Neural cell (in vitro differentiated cells): ENCODE data around the gene CFAP299. TPM values are rescaled to one million over a fixed set of nuclear protein-coding genes. Genes with fewer than 3 reads are reported as not detected.

Source experiments
- H2AFZ ChIP-seq: fragments of 200-600, 300-800 bp; sonication (generic), shearing (Covaris generic); 2 replicates; pipeline ENCODE4 v1.6.0; 2014; ENCODE audit warnings: low read depth, mild to moderate bottlenecking, antibody characterized with exemption, low read length, moderate library complexity
- H3F3A ChIP-seq: fragments of 200-600 bp; shearing (Covaris generic); 2 replicates; pipeline ENCODE4 v1.6.1; 2016; ENCODE audit warnings: mild to moderate bottlenecking, moderate library complexity, mixed read lengths, antibody characterized with exemption, low read length; ENCODE audit not compliant: insufficient read depth, poor library complexity, severe bottlenecking
- H3K27ac ChIP-seq: fragments of 200-600, 300-800 bp; sonication (generic), shearing (Covaris generic); 2 replicates; pipeline ENCODE4 v1.5.1; 2014; ENCODE audit warnings: mild to moderate bottlenecking, low read length, moderate library complexity
- H3K27me3 ChIP-seq: fragments of 300-800, 200-600 bp; sonication (generic), shearing (Covaris generic); 2 replicates; pipeline ENCODE4 v1.6.0; 2014; ENCODE audit warnings: mild to moderate bottlenecking, low read depth, low read length, moderate library complexity; ENCODE audit not compliant: insufficient read depth
- H3K36me3 ChIP-seq: fragments of 300-800, 200-600 bp; sonication (generic), shearing (Covaris generic); 2 replicates; pipeline ENCODE4 v1.5.1; 2014; ENCODE audit warnings: mild to moderate bottlenecking, antibody characterized with exemption, low read length, moderate library complexity; ENCODE audit not compliant: insufficient read depth
- H3K4me2 ChIP-seq: fragments of 300-800, 200-600 bp; sonication (generic), shearing (Covaris generic); 2 replicates; pipeline ENCODE4 v1.6.0; 2014; ENCODE audit warnings: mild to moderate bottlenecking, low read length
- H3K4me3 ChIP-seq: fragments of 300-800, 200-600 bp; sonication (generic), shearing (Covaris generic); 2 replicates; pipeline ENCODE4 v1.5.1; 2014; ENCODE audit warnings: mild to moderate bottlenecking, low read length, moderate library complexity
- H3K79me2 ChIP-seq: fragments of 200-600 bp; shearing (Covaris generic); replicated peaks from 2 replicates; pipeline ENCODE4 v1.6.0; 2014; ENCODE audit warnings: mild to moderate bottlenecking, low read length, moderate library complexity; ENCODE audit not compliant: insufficient read depth
- H3K9ac ChIP-seq: fragments of 300-800, 200-600 bp; sonication (generic), shearing (Covaris generic); 2 replicates; pipeline ENCODE4 v1.6.1; 2016; ENCODE audit warnings: mild to moderate bottlenecking, low read length, mixed read lengths
- H3K9me2 ChIP-seq: fragments of 200-600 bp; shearing (Covaris generic); 2 replicates; pipeline ENCODE4 v1.6.1; 2016; ENCODE audit warnings: mild to moderate bottlenecking, low read length, mixed read lengths; ENCODE audit not compliant: insufficient read depth
- H3K9me3 ChIP-seq: fragments of 200-600, 300-800 bp; sonication (generic), shearing (Covaris generic); 2 replicates; pipeline ENCODE4 v1.6.1; 2016; ENCODE audit warnings: mild to moderate bottlenecking, mixed run types, low read length, moderate library complexity, mixed read lengths
- H4K20me1 ChIP-seq: fragments of 200-600 bp; shearing (Covaris generic); 2 replicates; pipeline ENCODE4 v1.6.1; 2016; ENCODE audit warnings: mild to moderate bottlenecking, mixed run types; ENCODE audit not compliant: insufficient read depth
- CTCF ChIP-seq: fragments of 450-650 bp; IDR thresholded peaks from 2 replicates; pipeline ENCODE4 v1.5.1; 2014; ENCODE audit warnings: antibody characterized with exemption, mild to moderate bottlenecking, moderate library complexity; ENCODE audit not compliant: poor library complexity, severe bottlenecking
- EP300 ChIP-seq: fragments of 450-650 bp; conservative IDR thresholded peaks from 2 replicates; pipeline ENCODE4 v1.6.1; 2014; ENCODE audit warnings: antibody characterized with exemption, mild to moderate bottlenecking, moderate library complexity; ENCODE audit not compliant: poor library complexity, severe bottlenecking
- EZH2 ChIP-seq: fragments of 200-600, 300-800 bp; shearing (Covaris generic), sonication (generic); IDR thresholded peaks from 2 replicates; pipeline ENCODE4 v1.6.1; 2014; ENCODE audit warnings: antibody characterized with exemption, low read length, borderline replicate concordance, mild to moderate bottlenecking; ENCODE audit not compliant: insufficient read depth, poor library complexity, severe bottlenecking
- MXI1 ChIP-seq: fragments of 450-650 bp; conservative IDR thresholded peaks from 2 replicates; pipeline ENCODE4 v1.6.1; 2014; ENCODE audit warnings: antibody characterized with exemption, mild to moderate bottlenecking; ENCODE audit not compliant: poor library complexity, severe bottlenecking
- POLR2AphosphoS5 ChIP-seq: IDR thresholded peaks from 2 replicates; pipeline ENCODE4 v1.6.1; 2012
- RAD21 ChIP-seq: fragments of 450-650 bp; conservative IDR thresholded peaks from 2 replicates; pipeline ENCODE4 v1.6.1; 2014; ENCODE audit warnings: antibody characterized with exemption, mild to moderate bottlenecking, moderate library complexity
- REST ChIP-seq: IDR thresholded peaks from 2 replicates; pipeline ENCODE4 v1.6.1; 2012; ENCODE audit warnings: borderline replicate concordance
- SMC3 ChIP-seq: fragments of 450-650 bp; conservative IDR thresholded peaks from 2 replicates; pipeline ENCODE4 v1.6.1; 2014; ENCODE audit warnings: antibody characterized with exemption, mild to moderate bottlenecking, moderate library complexity; ENCODE audit not compliant: poor library complexity
- TAF1 ChIP-seq: IDR thresholded peaks from 2 replicates; pipeline ENCODE4 v1.6.1; 2012; ENCODE audit warnings: low read depth
- polyA plus RNA-seq: library from polyadenylated mRNA; depleted of rRNA; stranded (reverse); fragments of >200 nt; gene quantifications from 2 replicates; pipeline ENCODE4 v1.2.3, GENCODE V29; 2014

Gene CFAP299
- polyA plus RNA-seq, 1 donor from 2014 or later: not detected

GRCh38 chr4:80637190-80637589, 301.7 kb downstream of the CFAP299 start:
- Histone ChIP-seq H3K4me3 (no peak overlapping the region), H3K9me3 (no peaks in the 10 kb centered on the region), H3K36me3 (no peaks in the 10 kb centered on the region), H3K27me3 (no peaks in the 10 kb centered on the region), H3K4me2 (no peak overlapping the region), H4K20me1 (no peaks in the 10 kb centered on the region), H3F3A (no peaks in the 10 kb centered on the region), H3K9me2 (no peaks in the 10 kb centered on the region), H3K79me2 (no peaks in the 10 kb centered on the region), H3K9ac (no peak overlapping the region), H3K27ac (peak overlapping the region; percentile 8), H2AFZ (no peak overlapping the region)
- TF ChIP-seq CTCF: no peak
- TF ChIP-seq POLR2AphosphoS5: peak; percentile 39
- TF ChIP-seq SMC3: no peak
- no peak for TF ChIP-seq TAF1
- TF ChIP-seq EP300: peak; percentile 92

GRCh38 chr4:80646061-80646460, 310.5 kb downstream of the CFAP299 start:
- Histone ChIP-seq H3K9me3 (no peaks in the 10 kb centered on the region), H3K27me3 (no peaks in the 10 kb centered on the region), H3K9ac (no peak overlapping the region), H3K79me2 (no peaks in the 10 kb centered on the region), H3K9me2 (no peaks in the 10 kb centered on the region), H3F3A (no peaks in the 10 kb centered on the region), H3K36me3 (no peaks in the 10 kb centered on the region), H4K20me1 (no peaks in the 10 kb centered on the region), H3K27ac (no peak overlapping the region), H3K4me2 (no peak overlapping the region), H3K4me3 (no peak overlapping the region), H2AFZ (no peak overlapping the region)
- TF ChIP-seq RAD21: no peak
- TF ChIP-seq CTCF: no peak
- no peak for TF ChIP-seq EZH2
- no peak for TF ChIP-seq POLR2AphosphoS5
- no peak for TF ChIP-seq EP300

GRCh38 chr4:80655662-80656061, 320.1 kb downstream of the CFAP299 start:
- H3K36me3 ChIP-seq: no peaks in the 10 kb centered on the region

More at GRCh38 chr4:80655662-80656061, 320.1 kb downstream of the CFAP299 start:
- H3K9me3 ChIP-seq: no peaks in the 10 kb centered on the region
- no peak overlapping the region for H3K27ac ChIP-seq
- no peak overlapping the region for H3K9ac ChIP-seq
- H2AFZ ChIP-seq: no peak overlapping the region
- H3K4me3 ChIP-seq: no peak overlapping the region
- no peaks in the 10 kb centered on the region for H4K20me1 ChIP-seq
- no peaks in the 10 kb centered on the region for H3K79me2 ChIP-seq
- H3K4me2 ChIP-seq: no peak overlapping the region
- TF ChIP-seq SMC3 (no peak), REST (no peak), TAF1 (no peak), RAD21 (no peak), POLR2AphosphoS5 (no peak), EP300 (no peak), CTCF (no peak), EZH2 (no peak), MXI1 (no peak)
- no peaks in the 10 kb centered on the region for H3F3A ChIP-seq
- H3K9me2 ChIP-seq: no peaks in the 10 kb centered on the region
- no peaks in the 10 kb centered on the region for H3K27me3 ChIP-seq
